GM18498 (cell line): Measurements from ENCODE around the gene BBS2.

Experiments
- ATAC-seq: cut with Tn5 transposase; IDR thresholded peaks from one replicate; pipeline ENCODE4 v1.9.1; 2021; ENCODE audit warnings: mild to moderate bottlenecking, moderate library complexity; ENCODE audit not compliant: unreplicated experiment

BBS2 gene, protein sequence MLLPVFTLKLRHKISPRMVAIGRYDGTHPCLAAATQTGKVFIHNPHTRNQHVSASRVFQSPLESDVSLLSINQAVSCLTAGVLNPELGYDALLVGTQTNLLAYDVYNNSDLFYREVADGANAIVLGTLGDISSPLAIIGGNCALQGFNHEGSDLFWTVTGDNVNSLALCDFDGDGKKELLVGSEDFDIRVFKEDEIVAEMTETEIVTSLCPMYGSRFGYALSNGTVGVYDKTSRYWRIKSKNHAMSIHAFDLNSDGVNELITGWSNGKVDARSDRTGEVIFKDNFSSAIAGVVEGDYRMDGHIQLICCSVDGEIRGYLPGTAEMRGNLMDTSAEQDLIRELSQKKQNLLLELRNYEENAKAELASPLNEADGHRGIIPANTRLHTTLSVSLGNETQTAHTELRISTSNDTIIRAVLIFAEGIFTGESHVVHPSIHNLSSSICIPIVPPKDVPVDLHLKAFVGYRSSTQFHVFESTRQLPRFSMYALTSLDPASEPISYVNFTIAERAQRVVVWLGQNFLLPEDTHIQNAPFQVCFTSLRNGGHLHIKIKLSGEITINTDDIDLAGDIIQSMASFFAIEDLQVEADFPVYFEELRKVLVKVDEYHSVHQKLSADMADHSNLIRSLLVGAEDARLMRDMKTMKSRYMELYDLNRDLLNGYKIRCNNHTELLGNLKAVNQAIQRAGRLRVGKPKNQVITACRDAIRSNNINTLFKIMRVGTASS

DNA sequence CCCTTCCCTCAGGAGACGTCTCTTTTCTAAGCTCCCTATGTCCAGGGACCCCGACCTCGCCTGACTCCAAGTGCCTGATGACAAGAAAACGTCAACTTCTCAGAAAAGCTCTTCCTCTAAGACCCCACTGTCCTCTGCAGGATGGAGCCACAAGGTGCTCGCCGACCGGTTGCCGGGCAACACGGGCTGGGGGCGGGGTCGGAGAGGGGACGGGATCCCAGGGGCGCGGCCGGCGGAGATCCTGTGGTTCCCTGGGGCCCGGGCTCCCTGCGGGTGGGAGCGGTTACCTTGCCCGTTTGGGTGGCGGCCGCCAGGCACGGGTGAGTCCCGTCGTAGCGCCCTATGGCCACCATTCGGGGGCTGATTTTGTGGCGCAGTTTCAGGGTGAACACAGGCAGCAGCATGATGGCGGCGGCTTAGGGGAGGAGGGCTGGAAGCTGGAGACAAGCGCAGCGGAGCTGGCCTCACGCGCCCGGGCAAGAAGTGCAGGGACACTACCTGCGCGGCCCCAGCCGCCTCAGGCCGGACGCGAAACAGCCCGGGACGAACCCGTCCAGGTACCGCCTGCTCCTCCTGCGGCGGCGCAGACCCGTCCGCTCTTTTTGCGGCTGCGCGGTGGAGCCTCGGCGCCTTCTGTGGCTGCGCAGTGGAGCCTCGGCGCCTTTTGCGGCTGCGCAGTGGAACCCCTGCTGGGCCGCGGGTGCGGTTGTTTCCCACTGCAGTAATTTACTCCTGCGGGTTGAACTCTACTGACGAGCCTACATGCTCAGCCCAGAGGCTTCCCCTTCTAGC lies at the start of gene BBS2:
BBS2 (minus strand) TSS at position 566 of the 792 bp plus-strand sequence; CDS start at position 404, 162 bp downstream.
- ATAC-seq = peak; percentile 87

DNA sequence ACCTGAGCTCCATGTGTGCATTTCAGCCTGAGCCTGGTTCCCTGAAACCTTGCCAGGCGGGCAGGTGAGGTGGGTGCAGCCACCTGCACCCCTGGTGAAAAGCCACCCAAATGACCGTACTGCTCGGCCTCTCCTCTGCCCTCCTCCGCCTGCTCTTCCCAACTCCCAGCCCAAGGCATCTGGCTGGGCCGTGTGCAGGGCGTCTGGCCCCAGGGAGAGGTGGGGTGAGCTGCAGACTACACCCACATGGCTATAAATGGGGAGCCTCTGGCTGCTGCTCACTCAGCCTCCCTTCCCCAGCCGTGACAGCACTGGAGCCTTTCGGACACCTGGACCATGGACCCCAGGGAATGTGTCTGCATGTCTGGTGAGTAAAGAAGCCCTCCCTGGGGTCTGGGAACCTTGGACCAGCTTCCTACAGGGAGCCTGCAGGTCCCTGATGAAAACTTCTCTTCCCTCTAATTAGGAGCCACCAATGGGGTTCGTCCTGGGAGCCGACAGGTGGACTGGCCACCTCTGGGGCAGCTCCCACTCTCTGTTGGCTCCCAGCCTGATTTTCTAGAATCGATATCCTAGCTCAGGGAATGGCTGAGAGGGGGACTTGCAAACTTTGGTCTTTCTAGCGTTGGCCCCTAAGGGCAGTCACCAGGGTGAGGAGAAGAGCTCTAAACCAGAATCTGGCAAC lies 45.1 kb upstream of the BBS2 start, which contains the start of gene MT4:
MT4 (plus strand) TSS at position 281 of the 685 bp plus-strand sequence; CDS start at position 337, 56 bp downstream.
- ATAC-seq = no peak

DNA sequence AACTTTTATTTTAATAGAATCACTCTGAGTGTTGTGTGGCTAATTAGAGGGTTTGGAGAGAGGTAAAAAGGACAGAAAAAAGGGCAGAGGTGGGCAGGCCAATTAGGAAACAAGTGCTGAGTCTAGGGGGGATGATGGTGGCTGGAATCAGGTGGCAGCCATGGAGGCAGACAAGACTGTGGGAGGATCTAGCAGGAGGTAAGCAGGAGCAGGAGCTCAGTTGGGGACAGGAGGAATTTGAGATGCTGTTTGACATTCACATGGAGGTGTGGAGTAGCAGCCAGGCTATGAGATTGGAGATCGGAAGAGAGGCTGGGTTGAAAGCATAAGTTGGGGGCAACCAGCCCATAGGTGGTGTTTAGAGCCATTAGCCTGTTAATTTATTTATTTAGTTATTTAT lies 41.3 kb upstream of the BBS2 start:
- ATAC-seq = no peak

DNA sequence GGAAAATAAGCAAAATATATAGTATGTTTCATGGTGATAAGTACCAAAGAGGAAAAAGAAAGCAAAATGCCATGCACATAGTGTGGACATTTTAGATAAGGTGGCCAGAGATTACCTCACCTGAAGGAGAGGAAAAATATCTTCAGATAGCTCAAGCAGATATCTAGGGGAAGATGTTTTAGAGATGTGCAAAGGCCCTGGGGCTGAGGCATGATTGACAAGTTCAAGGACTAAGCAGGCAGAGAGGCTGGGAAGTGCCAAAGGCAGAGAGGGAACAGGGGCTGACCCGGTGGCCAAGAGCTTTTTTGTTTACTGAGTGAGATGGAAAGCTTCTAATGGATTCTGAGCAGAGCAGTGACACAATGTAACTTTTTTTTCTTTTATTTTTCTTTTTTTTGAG lies 40.6 kb upstream of the BBS2 start:
- no peak for ATAC-seq

DNA sequence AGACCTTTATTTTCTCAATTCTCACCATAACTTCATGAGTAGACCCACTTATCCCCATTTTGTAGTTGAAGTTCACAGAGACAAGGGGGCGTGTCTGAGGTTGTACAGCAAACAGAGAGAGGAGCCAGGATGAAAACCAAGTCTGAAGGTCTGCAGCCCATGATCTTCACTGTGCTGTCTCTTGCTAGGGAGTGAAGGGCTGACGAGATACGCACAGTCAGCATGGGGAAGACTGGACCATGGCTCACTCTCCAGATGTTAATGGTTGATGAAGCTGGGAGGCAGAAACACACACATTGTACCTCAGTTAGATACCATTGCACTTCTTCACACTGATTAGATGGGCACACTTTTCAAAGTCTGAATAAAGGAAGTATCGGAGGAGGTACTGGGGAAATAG lies 39.3 kb upstream of the BBS2 start:
- ATAC-seq = no peak

DNA sequence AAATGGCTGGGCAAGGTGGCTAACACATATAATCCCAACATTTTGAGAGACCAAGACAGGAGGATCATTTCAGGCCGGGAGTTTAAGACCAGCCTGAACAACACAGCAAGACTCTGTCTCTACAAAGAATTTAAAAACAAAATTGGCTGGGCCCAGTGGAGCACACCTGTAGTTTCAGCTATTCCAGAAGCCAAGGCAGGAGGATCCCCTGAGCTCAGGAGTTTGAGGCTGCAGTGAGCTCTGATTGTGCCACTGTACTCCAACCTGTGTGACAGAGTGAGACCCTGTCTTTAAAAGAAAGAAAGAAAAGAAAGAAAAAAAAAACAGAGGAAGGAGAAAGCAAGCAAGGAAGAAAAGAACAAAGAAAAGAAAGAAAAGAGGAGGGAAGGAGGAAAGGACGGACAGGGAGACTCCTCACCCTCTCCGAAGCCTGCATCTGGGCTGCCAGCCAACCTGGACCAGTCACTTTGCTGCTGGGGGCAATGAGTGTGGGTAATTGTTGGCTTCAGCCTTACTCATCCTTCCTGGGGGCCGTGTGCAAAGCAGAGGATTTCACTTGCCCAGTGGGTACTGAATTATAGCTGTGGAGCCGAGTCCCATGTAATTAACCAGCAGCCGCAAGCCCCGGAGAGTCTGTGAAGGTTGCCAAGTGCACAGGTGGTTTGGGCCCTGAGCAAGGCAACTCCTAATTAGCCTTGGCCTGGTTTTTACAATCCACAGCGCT lies 38.4 kb upstream of the BBS2 start:
- no peak for ATAC-seq

DNA sequence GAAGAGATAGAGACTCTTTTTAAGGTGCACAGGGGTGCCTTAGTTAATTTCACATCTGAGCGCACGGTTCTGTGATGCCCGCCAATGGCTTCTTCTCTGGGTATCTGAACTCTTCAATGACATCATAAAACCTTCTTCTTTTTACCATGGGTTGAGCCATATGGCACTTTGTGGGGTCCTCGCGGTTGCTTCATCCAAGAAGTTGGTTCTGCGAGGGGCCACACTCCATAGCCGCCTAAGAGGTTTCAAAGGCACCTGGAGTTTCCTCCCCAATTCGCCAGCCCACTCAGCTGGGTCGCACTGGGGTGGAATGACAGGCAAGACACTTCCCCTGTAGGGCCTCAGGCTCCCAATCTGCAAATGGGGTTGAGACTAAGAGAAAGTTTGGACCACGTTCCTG lies 34.6 kb upstream of the BBS2 start:
- no peak for ATAC-seq

DNA sequence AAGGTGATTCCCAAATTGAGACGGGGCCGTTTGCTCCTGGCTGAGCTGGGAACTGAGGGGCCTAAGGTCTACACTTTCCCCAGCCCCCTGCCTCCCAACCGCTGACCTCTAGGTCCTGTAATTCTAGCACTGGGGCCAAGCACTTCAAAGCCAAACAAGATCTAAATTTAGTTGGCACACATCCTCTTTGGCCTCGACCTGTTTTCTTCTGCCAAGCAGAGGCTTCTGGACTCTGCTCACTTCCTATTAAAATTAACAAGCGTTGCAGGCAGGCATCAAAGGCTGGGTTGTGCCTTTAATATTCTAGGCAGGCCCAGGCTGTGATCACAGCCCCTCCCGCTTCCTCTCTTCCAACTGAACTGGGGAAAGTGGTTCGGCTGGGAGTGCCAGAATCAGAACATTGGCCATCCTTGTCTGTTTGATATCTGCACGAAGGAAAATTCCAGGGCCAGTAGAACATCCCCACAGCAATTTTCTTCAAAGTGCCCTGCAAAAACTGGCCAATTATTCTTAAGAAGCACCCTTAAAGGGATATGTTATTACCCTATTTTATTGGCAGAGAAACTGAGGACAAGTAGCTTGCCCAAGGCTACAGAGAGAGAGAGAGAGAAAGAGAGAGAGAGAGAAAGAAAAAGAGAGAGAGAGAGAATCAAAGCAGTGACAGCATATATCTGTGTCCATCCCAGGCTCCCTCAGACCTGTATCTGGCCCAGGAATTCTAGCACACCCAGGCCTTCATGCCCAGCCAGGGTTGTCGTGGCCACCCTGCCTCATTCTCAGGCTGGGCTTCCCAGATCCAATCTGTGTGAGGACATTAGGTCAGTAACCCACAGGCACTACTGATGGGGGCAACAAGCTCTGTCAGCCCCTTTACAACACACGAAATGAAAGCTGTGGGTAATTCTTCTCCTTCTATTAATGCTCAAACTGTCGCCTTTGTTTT lies 32.2 kb upstream of the BBS2 start:
- no peak for ATAC-seq

DNA sequence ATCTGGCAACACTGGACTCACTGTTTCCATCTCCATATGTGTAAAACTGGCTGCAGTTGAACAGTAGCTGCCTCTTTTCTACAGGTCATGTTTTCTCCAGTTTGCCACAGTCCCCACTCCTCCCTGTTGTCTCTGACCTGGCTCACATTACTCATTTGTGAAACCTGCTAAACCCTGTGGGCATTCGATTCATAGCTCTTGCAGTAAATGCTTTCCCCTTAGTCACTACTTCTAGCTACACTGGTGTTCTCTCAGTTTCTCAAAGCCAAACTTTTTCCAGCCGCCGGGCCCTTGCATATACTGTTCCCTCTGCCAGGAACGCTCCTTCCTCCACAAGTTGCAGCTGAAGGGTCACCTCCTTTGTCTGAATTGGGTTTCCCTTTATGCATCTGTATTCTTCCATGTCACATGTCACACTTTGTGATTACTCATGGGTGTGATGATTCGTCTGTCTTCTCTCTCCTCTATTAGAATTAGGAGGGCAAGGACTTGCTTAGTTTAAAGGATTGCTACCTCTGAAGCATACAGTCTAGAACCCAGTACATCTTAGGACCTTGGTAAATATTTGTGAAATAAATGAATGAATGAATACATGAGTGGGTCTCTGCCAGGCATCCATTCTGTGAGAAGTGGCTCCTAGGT lies 30.0 kb upstream of the BBS2 start:
- no peak for ATAC-seq

DNA sequence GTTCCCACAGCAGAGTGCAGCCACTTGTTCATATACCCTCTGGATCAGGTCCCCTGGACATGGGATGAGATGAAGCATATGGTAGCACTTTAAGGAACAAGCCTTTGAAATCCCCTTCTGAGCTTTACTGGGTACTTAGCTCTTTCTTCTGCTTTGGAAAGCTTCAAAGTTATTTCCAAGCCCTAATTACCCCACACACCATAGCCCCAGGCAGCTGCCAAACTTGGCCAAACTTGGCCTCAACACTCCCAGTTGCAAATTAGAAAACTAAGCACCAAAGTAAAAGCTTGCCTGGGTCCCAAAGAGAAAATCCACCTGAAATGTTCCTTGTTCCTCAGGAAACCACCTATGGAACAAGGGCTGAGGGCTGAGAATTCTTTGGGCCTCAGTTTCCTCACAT lies 29.3 kb upstream of the BBS2 start:
- no peak for ATAC-seq

DNA sequence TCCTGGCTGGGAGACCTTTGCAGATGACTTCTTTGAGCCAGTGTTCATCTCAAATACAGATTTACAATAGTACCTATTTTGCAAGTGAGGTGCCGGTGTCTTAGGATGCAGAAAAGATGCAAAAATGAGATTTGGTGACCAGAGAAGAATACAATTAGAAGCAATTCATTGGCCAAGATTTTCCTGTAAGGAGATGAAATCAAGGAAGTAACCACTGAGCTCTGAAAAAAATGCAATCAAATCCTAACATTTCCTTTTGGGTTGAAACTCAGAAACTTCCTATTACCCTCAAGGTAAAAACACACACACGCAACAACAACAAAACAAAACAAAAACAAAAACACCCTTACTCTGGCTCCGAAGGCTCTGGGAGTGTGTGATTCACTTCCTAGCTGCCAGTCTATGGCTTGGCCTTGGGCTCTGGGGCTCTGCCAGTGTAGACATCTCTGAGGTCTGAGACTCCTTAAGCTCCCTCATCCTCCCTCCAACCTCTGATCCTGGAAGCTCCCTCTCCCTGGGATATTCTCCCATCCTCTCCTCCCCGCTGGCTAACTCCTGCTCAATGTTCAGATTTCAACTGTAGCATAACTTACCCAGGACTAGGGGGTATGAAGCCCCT lies 28.2 kb upstream of the BBS2 start:
- no peak for ATAC-seq

DNA sequence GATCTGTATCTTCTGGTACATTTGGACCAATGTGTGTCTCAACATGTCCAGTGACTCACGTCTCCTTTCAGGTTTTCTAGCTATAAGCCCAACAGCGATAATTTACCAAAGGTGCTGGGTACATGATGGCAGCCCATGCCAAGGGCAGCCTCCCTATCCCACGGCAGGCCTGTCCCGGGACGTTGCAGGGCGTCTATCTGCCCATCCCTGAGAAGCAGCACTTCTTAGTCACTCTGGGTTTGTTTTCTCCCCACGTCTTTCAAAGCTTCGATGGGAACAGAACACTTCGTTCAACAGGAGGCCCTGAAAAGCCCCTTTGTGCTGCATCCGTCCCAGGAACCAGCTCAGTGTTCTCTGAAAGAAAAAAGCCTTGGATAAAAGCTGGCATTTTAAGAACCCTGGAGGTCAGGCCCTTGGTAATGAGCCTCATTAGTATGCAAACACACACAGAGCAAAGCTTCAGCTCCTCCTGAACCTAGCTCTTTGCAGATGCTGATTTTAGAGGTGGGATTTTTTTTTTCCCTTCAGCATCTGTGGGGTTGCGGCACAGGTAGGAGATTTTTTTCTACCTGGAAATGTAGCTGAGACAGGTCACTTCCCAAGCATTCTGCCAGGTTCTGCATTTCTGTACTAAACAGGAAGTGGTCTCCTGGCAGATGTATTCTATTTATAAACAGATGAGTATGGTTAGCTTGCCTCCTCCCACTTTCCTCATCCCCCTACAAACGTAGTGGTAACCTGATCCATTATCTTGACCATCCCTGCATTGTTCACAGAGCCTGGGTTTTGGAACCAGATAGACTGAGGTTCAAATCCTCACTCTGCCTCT lies 27.5 kb upstream of the BBS2 start:
- ATAC-seq = no peak

DNA sequence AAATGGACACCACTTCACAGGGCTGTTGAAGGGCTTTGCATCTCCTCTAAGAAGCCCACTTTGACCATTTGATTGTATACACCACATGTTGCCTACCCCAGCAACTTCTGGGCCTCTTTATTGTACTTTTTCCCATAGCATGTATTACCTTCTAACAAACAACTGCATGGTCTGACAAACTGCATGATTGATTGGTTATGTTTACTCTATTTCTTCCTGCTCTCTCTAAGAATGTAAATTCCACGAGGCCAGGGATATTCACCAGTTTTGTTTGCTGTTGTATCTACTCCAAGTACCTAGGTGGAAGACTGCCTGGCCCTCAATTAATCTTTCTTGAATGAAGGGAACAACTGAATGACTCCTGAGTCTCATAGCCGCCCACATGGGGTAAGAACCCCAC lies 22.2 kb upstream of the BBS2 start:
- no peak for ATAC-seq

DNA sequence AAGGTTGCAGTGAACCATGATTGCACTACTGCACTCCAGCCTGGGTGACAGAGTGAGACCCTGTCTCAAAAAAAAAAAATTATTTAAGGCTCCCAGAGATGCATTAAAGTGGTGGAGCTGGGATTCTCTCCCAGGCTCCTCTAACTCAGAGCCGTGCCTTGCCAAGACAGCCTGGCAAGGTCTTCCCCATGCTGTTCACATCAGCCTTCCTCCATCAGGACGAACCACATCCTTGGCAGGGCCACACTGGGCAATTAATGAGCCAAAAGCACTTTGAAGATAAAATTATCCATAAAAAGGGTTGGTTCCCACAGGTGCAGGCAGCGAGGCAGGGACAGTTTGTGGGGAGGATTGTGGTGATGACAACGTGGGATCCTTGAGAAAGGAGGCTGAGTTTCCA lies 19.8 kb upstream of the BBS2 start:
- ATAC-seq = no peak

DNA sequence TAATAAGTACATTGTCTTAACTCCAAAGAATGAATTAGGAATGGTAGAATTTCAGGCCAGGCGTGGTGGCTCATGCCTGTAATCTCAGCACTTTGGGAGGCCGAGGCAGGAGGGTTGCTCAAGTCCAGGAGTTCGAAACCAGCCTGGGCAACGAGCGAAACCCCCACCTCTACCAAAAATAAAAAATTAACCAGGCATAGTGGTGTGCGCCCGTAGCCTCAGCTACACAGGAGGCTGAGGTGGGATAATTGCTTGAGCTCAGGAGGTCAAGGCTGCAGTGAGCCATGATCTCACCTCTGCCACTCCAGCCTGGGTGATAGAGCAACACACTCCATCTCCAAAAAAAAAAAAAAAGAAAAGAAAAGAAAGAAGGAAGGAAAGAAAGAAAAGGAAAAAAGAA lies 18.5 kb upstream of the BBS2 start:
- ATAC-seq = no peak

DNA sequence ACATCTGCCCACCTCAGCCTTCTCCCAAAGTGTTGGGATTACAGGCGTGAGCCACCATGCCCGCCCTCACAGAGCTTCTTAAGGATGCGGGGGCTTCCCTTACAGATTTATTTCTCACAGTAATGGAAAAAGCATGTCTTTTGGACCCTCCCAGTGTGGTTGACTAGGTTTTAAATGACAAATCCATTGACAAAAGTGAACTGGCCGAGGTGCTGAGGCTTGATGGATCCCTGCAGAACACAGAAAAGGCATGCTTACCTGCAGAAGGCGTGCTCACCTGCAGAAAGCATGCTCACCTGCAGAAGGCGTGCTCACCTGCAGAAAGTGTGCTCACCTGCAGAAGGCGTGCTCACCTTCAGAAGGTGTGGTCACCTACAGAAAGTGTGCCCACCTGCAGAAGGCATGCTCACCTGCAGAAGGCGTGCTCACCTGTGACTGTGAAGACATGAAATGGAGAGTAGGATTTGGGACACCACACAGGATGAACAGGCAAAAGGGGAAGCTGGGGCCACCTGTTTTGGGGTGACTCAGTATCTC lies 15.1 kb upstream of the BBS2 start:
- no peak for ATAC-seq

DNA sequence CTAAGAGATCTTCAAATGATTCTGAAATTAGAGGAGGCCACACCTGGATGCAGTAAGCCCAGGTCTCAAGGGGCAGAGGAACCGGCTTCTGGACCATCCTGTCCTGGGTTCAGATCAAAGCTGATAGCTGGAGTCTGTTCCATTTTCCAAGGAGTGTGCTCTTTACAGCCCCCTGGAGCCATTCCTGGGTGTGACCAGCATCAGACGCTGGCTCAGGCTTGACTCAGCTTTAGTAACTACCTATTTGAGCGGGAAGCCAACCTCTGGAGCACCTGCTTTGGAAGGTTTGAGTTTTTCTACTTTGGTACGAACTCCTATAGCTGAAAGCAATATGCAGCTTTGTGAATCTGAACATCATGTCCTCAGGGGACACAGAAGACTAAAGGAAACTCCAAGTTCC lies 12.9 kb upstream of the BBS2 start:
- ATAC-seq = no peak
